H1 (cell line): ENCODE measurements around the gene CENPB. TPM values are rescaled to one million over a fixed set of nuclear protein-coding genes. Genes with fewer than 3 reads are reported as not detected.

Experiments used
- ATF3 ChIP-seq: IDR thresholded peaks from 2 replicates; pipeline ENCODE4 v1.6.1; 2011; ENCODE audit warnings: low read depth, mild to moderate bottlenecking, low read length; ENCODE audit not compliant: insufficient read depth
- CTCF ChIP-seq, 3 experiments: IDR thresholded peaks; 1 replicate in 2 of 3; 2 replicates in 1 of 3; pipeline versions ENCODE4 v1.5.1 to v1.6.1; 2011; ENCODE audit warnings: low read length in 3 of 3, mild to moderate bottlenecking in 3 of 3, inconsistent platforms in 2 of 3, low read depth in 1 of 3, moderate library complexity in 1 of 3; ENCODE audit not compliant: insufficient read depth in 1 of 3; ENCODE audit errors: control extremely low read depth in 1 of 3
- NANOG ChIP-seq: IDR thresholded peaks from 2 replicates; pipeline ENCODE4 v1.6.1; 2011; ENCODE audit warnings: low read length, low read depth, mild to moderate bottlenecking, inconsistent platforms; ENCODE audit not compliant: insufficient read depth, poor library complexity, severe bottlenecking
- SUZ12 ChIP-seq: fragments of 200-600 bp; sonication (generic); IDR thresholded peaks from 2 replicates; pipeline ENCODE4 v1.6.1; 2012; ENCODE audit warnings: mild to moderate bottlenecking, inconsistent platforms, low read length, moderate library complexity, mixed read lengths
- polyA plus RNA-seq, 7 experiments: library from polyadenylated mRNA; depleted of rRNA in 3 of 7; stranded (reverse) in 5 of 7; unstranded in 2 of 7; fragments of >200 nt in 5 of 7; fragments of 200-250 nt in 2 of 7; gene quantifications; 1 replicate in 5 of 7; 2 replicates in 1 of 7; 4 replicates in 1 of 7; pipeline versions ENCODE4 v1.2.1 to v1.2.3, GENCODE V29; 2011 to 2013; ENCODE audit warnings: missing spikeins in 2 of 7, mixed read lengths in 2 of 7
- total RNA-seq: library from RNA; stranded (reverse); fragmentation: NEBNext Ultra II Directional; extraction: Animal tissue kit (Norgen Biotek cat#: 25700); gene quantifications from 2 replicates; pipeline ENCODE4 v1.2.1, GENCODE V29; 2021

The CENPB gene
- total and polyA plus RNA-seq, 2 of the 8 experiments (the other 6 are each of a cell fraction or from before 2014, with no cell fraction given): 17.7 to 51.6 TPM

- no peak for TF ChIP-seq SUZ12
- no peak for TF ChIP-seq NANOG
- no peak for TF ChIP-seq ATF3
- TF ChIP-seq CTCF (IDR thresholded peaks at IDR 0.05; ENCODE audit: control extremely low read depth in 1 of 3, insufficient read depth in 1 of 3, low read depth in 1 of 3, low read length in 3 of 3): no peak
- TF ChIP-seq, all 59 proteins: peak for 0
These were observed 10.6 kb upstream of the CENPB start (continued) for GRCh38 chr20:3797226-3797545.
